ENCODE data around the gene EHBP1. TPM values are rescaled to one million over a fixed set of nuclear protein-coding genes. Genes with fewer than 3 reads are reported as not detected.

EHBP1 gene
- total RNA-seq (2022; extraction: Qiagen RNA extraction), result 29.4 to 53.1 TPM (median 39.7 TPM) in 5 replicates

DNA sequence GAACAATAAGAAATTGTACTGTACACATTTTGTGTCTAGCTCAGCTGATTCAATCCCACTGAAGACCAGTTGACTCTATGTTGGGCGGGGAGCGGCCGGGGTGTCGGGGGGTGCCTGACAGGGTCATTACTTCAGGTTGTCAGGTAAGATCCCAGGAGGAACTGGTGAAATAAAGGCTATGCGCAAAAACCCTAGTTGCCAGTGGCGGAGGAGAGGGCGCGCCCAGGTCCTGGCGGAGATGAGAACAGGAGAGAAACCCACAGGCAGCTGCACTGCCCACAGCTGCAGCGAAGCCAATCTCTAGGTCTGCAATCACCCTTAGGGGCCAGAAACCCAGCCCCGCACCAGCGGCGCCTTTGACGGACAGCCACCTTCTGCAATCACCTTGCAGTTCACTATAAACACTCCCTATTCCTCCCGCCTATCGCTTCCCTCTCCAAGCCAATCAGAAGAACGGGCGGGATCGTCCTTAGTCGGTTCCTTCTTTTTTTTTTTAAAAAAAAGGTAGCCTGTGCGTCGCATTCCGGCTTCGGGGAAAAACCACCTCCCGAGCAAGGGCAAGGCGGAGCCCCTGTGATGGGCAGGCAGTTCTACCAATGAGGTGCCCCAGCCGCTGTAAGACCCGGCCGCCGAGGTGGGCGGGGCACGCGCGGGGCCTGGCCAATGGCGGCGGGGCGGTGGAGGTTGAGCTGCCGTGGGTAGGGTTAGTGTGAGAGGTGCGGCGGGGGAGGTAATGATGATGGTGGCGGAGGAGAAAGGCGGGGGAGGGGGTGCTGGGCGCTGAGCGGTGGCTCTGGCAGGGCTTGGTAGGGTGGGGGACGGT, at the start of gene EHBP1:
Gene EHBP1 (plus strand): TSS at position 707 of the 823 bp plus-strand sequence. CDS start 1,479 bp downstream, outside the sequence.

DNA sequence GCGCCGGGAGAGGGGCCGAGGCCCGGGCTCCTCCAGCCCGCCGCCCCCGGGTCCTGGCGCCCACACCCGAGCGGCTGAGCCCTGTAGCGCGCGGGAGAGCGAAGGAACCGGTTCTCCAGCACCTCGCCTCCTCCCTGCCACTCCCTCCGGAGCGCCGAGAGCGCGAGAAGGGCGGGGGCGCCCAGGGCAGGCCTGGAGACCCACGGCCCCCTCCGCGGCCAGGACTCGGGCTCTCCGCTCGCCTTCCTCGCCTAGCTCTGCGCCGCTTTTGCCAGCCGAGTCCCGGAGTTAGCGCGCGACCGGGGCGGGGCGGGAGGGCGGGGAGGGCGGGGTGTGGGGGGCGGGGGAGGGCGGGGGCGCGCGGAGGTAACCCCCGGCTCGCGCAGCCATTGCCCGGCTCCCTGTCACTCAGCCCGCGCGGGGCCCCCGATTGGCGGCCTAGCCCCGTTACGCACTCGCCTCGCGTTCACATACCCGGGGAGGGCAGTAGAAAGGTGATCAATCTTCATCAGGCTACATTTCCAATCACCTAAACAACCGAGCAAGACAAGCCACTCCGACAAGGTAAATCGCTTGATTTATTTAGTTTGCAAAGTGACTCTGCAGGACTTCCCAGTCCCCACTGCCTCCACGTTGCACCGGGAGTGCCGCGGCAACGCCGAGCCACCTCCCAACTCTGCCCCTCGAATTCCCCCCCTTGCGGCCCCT, 345.0 kb downstream of the EHBP1 start, which contains the start of gene OTX1:
Gene OTX1 (plus strand): TSS at position 497 of the 708 bp plus-strand sequence. CDS start 2,161 bp downstream, outside the sequence.

Other genes with a start within 250 kb of the EHBP1 start
- 3.6 to 5.2 TPM (median 4.8 TPM) in 5 replicates for gene TMEM17, start 199.5 kb upstream of the EHBP1 start, total RNA-seq (2022; extraction: Qiagen RNA extraction)

All from A549 treated with Hydrocortisone at 1 μM for 4 hours (cell line).